ENCODE measurements around the gene MPDU1. TPM values are rescaled to one million over a fixed set of nuclear protein-coding genes. Genes with fewer than 3 reads are reported as not detected.
A peak's percentile ranks its signal among the peaks of the same experiment; 100 is the strongest.

Gene MPDU1
- total and polyA plus RNA-seq, 2 experiments from 2014 or later, result 86.9 to 90.9 TPM

DNA sequence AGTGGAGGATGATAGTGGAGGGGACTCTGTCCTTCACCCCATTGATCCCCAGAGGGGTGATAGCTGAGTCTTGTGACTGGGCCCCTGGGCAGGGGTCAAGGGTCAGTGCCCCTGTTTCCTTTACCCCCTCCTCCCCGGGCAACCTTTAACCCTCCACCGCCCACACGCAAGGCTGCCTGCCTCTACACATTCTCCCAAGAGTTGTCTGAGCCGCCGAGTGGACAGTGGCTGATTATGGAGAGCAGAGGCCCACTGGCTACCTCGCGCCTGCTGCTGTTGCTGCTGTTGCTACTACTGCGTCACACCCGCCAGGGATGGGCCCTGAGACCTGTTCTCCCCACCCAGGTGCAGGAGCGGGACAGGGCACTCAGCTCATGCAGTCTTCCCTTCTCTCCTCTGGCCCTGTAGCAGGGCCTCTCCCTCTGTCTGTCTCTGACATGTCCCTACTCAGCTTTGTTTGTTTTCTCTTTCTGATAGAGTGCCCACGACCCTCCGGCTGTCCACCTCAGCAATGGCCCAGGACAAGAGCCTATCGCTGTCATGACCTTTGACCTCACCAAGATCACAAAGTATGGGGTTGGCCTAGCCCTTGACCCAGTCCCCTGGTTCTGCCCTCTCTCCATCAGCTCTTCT, 46.4 kb downstream of the MPDU1 start, which contains the start of gene SHBG:
Gene SHBG, plus strand, starts transcription at position 197 of the 633 bp plus-strand sequence. Its CDS starts 38 bp downstream, at position 235.
- H3K36me3 ChIP-seq, result no peaks in the 10 kb centered on the region
- TF ChIP-seq, protein P1, sequence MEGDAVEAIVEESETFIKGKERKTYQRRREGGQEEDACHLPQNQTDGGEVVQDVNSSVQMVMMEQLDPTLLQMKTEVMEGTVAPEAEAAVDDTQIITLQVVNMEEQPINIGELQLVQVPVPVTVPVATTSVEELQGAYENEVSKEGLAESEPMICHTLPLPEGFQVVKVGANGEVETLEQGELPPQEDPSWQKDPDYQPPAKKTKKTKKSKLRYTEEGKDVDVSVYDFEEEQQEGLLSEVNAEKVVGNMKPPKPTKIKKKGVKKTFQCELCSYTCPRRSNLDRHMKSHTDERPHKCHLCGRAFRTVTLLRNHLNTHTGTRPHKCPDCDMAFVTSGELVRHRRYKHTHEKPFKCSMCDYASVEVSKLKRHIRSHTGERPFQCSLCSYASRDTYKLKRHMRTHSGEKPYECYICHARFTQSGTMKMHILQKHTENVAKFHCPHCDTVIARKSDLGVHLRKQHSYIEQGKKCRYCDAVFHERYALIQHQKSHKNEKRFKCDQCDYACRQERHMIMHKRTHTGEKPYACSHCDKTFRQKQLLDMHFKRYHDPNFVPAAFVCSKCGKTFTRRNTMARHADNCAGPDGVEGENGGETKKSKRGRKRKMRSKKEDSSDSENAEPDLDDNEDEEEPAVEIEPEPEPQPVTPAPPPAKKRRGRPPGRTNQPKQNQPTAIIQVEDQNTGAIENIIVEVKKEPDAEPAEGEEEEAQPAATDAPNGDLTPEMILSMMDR (IDR thresholded peaks at IDR 0.05; ENCODE audit: low read depth, low read length), result no peak
- H3K27me3 ChIP-seq, result no peaks in the 10 kb centered on the region
- H3K9me3 ChIP-seq (ENCODE audit: low read depth), result no peaks in the 10 kb centered on the region
- peaks cover 16% of the 10 kb centered on the region for H3K4me1 ChIP-seq (ENCODE audit: low read depth)
- H3K27ac ChIP-seq, result no peak within 1 kb of the TSS
- no peak for DNase-seq (ENCODE audit: low read depth in 1 of 2, low spot score in 1 of 2)
- H3K4me3 ChIP-seq, result no peak within 1 kb of the TSS

DNA sequence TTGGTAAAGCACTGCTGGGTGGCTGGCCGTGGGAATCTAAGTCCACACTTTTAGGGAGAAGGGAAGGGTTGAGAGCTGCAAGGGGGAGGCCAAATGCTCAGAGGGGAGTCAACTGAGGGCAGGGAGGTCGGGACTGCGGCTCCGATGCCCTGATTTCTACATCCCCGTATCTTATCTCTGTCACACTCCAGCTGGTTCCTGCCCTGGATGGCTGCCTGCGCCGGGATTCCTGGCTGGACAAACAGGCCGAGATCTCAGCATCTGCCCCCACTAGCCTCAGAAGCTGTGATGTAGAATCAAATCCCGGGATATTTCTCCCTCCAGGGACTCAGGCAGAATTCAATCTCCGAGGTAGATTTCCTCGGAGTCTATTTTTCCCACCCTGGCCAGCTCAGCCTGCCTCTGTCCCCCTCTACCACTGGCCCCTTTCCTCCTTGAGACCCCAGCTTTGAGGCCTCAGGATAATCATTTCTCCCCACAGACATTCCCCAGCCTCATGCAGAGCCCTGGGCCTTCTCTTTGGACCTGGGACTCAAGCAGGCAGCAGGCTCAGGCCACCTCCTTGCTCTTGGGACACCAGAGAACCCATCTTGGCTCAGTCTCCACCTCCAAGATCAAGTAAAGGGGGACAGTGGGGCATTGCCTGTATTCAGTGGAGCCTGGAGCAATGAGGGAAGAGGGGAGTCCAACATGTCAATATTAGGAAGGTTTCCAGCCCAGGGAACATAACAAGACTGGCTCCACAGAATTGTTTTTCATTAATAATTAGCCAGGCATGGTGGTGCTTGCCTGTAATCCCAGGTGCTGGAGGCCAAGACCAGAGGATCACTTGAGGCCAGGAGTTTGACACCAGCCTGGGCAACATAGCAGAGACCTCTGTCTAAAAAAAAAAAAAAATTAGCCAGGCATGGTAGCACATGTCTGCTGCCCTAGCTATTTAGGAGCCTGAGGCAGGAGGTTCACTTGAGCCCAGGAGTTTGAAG, 48.0 kb downstream of the MPDU1 start:
- Histone ChIP-seq H3K27me3 (no peaks in the 10 kb centered on the region), H3K27ac (peak overlapping the region; percentile 76), H3K4me3 (no peak overlapping the region), H3K9me3 (ENCODE audit: low read depth) (no peaks in the 10 kb centered on the region), H3K36me3 (no peaks in the 10 kb centered on the region), H3K4me1 (ENCODE audit: low read depth) (peaks cover 14% of the 10 kb centered on the region)
- TF ChIP-seq, protein P1 (IDR thresholded peaks at IDR 0.05; ENCODE audit: low read depth, low read length), result no peak
- DNase-seq (ENCODE audit: low read depth in 1 of 2, low spot score in 1 of 2), result peak in 1 of 2 donors; percentile 60

DNA sequence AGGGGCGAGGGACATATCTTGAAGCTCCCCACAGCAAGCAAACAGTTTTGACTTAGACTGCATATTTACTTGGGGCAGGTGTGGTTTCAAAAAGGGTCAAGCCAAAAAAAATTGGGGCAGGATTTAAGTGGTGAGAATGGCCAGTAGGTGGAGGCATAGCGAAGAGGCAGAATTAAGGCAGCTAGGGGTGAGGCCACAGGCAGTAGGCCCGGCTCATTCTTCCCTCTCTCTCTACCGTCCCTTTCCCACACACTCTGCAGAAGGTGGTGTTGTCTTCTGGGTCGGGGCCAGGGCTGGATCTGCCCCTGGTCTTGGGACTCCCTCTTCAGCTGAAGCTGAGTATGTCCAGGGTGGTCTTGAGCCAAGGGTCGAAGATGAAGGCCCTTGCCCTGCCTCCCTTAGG, 48.8 kb downstream of the MPDU1 start:
- DNase-seq (ENCODE audit: low read depth in 1 of 2, low spot score in 1 of 2), result peak; percentile 66 to 72
- Histone ChIP-seq H3K27ac (peak overlapping the region; percentile 76), H3K4me3 (no peak overlapping the region), H3K27me3 (no peaks in the 10 kb centered on the region), H3K36me3 (no peaks in the 10 kb centered on the region), H3K9me3 (ENCODE audit: low read depth) (no peaks in the 10 kb centered on the region), H3K4me1 (ENCODE audit: low read depth) (peaks cover 11% of the 10 kb centered on the region)
- TF ChIP-seq, protein P1 (IDR thresholded peaks at IDR 0.05; ENCODE audit: low read depth, low read length), result peak; percentile 68

DNA sequence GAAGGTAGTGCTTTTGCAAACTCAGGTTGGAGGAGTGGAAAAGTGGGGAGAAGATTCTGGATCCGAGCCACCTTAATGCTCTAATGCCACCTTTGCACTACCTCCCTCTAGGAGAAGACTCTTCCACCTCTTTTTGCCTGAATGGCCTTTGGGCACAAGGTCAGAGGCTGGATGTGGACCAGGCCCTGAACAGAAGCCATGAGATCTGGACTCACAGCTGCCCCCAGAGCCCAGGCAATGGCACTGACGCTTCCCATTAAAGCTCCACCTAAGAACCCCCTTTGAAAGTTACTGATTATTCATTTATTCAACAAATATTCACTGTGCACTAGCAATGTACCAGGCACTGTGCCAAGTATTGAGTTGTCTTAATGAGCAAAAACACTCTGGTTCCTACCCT, 49.4 kb downstream of the MPDU1 start:
- peak overlapping the region; percentile 76 for H3K27ac ChIP-seq
- H3K9me3 ChIP-seq (ENCODE audit: low read depth), result no peaks in the 10 kb centered on the region
- TF ChIP-seq, protein P1 (IDR thresholded peaks at IDR 0.05; ENCODE audit: low read depth, low read length), result no peak
- peaks cover 11% of the 10 kb centered on the region for H3K4me1 ChIP-seq (ENCODE audit: low read depth)
- H3K36me3 ChIP-seq, result no peaks in the 10 kb centered on the region
- no peak overlapping the region for H3K4me3 ChIP-seq
- DNase-seq (ENCODE audit: low read depth in 1 of 2, low spot score in 1 of 2), result no peak
- H3K27me3 ChIP-seq, result no peaks in the 10 kb centered on the region

DNA sequence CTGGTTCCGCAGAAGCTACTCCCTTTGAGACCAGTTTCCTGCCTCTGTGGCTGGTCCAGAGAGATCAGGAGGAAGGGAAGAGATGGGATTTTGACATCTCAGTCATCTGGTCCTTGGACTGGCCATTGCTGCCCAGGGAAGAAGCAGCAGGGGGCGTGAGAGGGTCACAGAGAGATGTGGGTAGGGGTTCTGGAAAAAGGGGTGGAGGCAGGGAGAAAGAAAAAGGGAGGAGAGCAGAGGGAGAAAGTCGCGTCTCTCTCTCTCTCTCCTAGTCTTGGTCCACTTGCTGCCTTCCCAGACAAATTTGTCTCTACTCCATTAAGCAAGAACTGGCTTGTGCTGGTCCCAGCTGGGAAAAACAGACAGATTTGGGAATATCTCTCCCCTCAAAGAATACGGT, 50.7 kb downstream of the MPDU1 start:
- Histone ChIP-seq H3K27me3 (no peaks in the 10 kb centered on the region), H3K4me1 (ENCODE audit: low read depth) (peaks cover 11% of the 10 kb centered on the region), H3K4me3 (no peak overlapping the region), H3K9me3 (ENCODE audit: low read depth) (no peaks in the 10 kb centered on the region), H3K36me3 (no peaks in the 10 kb centered on the region), H3K27ac (no peak overlapping the region)
- TF ChIP-seq, protein P1 (IDR thresholded peaks at IDR 0.05; ENCODE audit: low read depth, low read length), result peak; percentile 79
- DNase-seq (ENCODE audit: low read depth in 1 of 2, low spot score in 1 of 2), result peak; percentile 76 to 87

Measured in cardiac muscle cell (in vitro differentiated cells and primary cell).